ENCODE data around the gene PLLP.

The PLLP gene, protein sequence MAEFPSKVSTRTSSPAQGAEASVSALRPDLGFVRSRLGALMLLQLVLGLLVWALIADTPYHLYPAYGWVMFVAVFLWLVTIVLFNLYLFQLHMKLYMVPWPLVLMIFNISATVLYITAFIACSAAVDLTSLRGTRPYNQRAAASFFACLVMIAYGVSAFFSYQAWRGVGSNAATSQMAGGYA

DNA sequence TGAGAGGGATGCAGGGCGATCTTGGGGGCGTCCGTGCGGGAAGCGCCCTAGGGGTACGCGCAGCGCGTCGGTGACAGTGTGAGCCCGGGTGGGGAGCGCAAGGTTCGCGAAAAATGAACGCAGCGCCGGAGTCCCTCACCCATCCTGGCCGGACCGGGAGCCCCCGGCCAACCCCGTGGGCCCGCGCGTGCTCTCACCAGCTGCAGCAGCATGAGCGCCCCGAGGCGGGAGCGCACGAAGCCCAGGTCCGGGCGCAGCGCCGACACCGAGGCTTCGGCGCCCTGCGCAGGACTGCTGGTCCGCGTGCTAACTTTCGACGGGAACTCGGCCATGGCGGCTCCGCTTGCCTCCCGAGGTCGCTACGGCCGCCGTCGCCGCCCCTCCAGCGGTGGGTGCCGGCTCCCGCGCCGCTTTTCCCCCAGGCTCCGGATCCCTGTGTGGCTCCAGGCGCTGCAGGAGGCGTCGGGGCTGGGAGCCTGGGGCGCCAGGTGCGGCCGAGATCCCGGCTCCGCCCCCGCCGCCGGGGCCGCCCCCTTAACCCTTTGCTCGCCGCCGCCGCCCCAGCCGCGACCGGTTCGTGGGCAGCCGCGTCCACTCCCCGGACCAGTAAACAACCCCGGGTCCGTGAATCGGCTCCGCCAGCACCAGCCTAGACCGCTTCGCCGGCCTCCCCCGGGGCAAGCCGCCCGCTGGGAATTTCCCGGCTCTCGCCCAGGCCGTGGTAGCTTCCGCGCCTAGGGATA, at the start of gene PLLP:
Gene PLLP (minus strand): TSS at position 464 of the 743 bp plus-strand sequence. CDS start 132 bp downstream, at position 332.
- DNase-seq (ENCODE audit: low read depth, low spot score), result no peak

DNA sequence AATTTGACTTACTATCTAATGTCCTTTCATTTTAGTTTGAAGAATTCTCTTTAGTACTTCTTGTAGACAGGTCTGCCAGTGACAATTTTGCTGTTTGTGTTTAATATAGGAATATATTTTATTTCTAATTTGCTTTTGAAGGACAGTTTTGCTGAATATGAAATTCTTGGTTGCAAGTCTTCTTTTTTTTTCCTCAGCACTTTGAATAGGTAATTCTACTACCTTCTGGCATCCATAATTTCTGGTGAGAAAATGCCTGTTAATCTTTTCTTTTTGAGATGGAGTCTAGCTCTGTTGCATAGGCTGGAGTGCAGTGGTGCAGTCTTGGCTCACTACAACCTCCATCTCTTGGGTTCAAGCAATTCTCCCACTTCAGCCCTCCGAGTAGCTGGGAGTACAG, 48.9 kb upstream of the PLLP start:
- DNase-seq (ENCODE audit: low read depth, low spot score), result no peak

DNA sequence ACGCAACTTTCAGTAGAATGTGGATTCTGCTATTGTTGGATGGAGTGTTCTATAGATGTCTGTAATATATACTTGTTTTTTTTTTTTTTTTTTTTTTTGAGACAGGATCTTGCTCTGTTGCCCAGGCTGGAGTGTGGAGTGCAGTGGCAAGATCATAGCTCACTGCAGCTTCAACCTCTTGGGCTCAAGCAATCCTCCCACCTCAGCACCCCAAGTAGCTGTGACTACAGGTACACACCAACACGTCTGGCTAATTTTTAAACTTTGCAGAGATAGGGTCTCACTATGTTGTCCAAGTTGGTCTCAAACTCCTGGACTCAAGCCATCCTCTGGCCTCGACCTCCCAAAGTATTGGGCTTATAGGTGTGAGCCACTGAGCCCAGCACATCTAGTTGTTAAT, 46.9 kb upstream of the PLLP start:
- DNase-seq (ENCODE audit: low read depth, low spot score), result no peak

DNA sequence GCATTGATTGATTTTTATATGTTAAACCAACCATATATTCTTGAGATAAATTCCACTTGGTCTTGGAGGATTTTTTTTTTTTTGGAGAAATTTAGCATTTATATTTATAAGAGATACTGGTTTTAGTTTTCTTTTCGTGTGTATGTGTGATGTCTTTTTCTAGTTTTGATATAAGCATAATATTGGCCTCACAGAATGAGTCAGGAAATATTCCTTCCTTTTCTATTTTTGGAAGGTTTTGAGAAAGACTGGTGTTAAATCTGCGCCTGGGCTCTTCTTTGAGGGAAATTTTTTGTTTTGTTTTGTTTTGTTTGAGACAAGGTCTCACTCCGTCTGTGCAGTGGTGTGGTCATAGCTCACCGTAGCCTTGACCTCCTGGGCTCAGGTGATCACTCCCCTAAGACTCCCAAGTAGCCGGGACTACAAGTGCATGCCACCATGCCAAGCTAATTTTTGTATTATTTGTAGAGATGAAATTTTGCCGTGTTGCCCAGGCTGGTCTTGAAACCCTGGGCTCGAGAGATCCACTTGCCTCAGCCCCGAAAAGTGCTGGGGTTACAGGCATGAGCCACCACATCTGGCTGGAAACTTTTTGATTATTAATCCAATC, 45.4 kb upstream of the PLLP start:
- no peak for DNase-seq (ENCODE audit: low read depth, low spot score)

DNA sequence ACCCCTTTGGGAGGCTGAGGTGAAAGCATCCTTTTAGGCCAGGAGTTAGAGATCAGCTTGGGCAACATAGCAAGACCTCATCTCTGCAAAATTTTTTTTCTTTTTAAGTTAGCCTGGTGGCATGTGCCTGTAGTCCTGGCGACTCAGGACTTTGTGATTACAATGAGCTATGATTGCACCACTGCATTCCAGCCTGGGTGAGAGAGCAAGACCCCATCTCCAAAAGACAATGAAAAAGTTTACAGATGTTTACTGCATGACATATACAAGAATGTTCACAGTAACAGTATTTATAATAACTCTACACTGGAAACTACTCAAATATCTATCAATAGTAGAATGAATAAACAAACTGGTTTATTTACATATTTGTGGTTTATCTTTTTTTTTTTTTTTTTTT, 41.0 kb upstream of the PLLP start:
- no peak for DNase-seq (ENCODE audit: low read depth, low spot score)

DNA sequence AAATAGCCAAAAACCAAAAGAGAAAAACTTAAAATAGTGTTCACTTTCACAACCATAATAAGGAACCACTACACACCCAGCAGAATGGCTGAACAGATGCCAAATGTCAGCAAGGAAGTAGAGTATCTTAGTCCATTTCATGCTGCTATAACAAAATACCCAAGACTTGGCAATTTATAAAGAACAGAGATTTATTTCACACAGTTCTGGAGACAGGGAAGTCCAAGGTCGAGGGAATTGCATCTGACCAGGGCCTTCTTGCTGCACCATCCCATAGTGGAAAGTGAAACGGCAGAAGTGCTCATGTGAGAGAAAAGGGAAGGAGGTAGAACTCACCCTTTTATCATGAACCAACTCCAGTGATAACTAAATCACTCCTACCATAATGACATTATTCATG, 40.3 kb upstream of the PLLP start:
- no peak for DNase-seq (ENCODE audit: low read depth, low spot score)

DNA sequence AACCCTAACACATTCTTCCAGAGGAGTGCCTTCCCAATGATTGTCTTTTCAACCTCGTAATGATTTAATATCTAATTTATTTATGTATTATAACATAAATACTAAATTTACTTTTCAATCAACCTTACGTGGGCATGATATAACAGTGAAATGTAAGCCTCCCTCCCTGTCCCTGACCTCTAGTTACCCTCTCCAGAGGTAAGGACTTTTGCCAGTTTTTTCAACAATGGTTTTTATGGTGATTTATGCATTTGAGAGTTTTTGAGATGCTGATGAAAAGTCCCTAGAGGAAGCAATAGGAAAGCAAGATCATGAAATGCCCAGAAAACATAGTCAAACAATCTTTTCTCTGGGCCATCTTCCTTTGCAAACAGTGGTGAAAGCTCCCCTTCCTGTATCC, 35.2 kb upstream of the PLLP start:
- DNase-seq (ENCODE audit: low read depth, low spot score), result no peak

DNA sequence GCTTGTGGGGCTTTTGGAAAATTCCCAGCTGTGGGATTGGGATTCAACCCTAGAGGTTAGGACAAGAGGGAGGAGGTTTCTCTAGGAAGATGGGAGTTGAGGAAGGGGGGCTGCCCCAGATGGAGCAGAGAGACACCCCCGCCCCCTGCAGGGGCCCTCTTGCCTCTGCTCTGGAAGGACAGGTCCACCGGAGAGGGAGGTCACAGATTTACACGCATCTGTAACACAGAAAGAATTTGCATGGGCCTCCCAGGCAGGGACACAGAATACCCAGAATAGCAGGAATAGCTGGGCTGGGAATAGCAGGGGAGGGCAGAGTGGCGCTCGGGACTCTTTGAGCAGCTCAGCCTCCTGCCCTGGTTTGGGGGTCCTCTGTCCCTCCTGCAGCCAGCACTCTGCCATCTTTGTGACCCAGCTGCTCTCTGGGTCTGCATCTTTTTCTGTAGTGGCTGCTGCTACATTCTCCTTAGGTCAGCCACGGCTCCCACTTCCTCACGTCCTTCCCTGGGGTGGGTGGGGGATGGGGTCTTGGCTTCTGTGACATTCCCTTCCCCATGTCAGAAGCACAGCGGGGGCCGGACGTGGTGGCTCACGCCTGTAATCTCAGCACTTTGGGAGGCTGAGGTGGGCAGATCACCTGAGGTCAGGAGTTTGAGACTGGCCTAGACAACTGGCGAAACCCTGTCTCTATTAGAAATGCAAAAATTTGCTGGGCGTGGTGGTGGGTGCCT, 33.9 kb upstream of the PLLP start:
- no peak for DNase-seq (ENCODE audit: low read depth, low spot score)

DNA sequence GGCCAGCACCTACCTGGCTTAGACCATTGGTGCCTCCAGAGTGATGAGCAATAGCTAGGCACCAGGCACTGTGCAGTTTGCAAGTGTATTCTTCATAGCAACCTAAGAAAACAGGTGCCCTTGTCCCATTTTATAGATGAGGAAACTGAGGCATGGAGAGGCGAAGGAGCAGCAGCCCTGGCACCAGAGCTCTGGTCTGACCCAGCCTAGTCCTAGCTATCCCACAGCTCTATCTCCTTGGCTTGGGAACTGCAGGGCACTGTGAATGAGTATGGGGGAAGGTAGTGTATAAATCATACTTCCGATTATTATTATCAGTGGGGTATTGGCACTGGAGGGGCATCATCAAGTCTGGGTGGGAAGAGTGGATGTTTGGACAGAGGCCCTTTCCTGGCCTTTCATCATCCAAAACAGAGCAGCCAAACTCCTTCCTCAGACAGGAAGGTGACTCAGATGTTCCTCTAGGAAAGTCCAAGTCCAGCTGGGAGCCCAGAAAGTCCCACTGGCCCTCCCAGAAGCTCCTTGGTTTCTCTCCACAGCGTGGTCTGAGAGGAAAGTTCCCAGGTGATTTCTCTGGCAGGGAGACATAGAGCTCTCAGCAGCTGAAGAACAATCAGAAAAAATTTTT, 32.0 kb upstream of the PLLP start:
- no peak for DNase-seq (ENCODE audit: low read depth, low spot score)

DNA sequence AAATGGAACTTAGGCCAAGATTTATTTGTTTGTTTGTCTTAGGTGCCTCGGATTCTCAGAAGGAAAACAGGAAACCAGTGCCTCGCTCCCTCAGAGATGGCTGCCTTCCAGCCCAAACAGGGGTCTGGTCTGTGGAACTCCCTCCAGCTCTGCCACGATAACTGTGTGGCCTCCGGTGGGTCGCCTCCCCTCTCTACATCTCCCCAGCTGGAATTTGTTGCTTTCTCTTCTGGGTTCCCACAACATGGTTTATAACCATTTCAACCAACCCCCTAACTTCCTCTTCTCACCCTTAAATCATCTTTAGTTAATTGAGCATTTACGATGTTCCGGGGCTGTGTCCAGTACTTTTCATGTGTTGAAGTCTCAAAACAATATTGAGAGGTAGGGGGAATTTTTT, 30.9 kb upstream of the PLLP start:
- DNase-seq (ENCODE audit: low read depth, low spot score), result no peak

DNA sequence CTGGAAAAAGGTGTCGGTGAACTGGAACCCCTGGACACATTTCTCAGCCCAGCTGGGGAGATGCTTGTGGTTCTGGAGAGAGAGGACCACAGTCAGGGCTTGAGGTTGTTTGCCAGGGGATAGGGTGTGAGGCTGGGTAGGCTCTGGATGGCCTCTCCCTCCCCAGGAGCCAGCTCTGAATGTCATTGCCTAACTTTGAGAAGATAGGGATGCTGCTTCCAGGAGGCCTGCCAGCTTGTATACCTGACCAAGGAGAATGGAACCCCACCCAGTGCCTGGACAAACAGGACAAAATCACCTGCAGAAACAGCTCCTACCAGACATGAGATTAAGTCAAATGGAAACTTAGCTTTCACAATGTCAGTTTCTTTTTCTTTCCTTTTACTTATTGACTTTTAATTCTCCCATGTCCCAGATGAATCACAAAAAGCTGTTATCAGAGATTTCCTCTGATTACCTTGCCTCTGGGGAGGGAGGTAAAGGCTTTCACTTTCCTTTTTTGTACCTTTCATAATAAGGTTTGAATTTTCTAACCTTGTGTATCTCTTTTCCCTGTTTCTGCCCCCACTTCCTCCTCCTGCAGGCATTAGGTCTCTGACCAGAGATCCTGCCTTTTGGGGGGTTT, 29.8 kb upstream of the PLLP start:
- DNase-seq (ENCODE audit: low read depth, low spot score), result no peak

DNA sequence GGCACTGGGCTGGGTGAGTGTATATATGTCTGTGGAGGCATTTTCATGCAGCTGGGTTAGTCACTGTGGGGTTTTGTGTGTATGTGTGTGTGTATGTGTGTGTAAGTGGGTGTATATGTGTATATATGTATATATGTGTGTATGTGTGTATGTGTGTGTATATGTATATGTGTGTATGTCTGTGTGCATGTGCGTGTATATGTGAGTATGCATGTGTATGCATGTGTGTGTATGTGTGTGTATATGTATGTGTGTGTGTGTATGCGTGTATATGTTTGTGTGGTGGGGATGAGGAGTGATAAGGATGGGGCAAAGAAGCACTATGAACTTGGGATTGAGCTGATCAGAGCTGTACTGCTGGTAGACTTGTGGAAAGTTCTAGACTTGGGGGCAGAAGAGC, 29.0 kb upstream of the PLLP start:
- DNase-seq (ENCODE audit: low read depth, low spot score), result no peak

DNA sequence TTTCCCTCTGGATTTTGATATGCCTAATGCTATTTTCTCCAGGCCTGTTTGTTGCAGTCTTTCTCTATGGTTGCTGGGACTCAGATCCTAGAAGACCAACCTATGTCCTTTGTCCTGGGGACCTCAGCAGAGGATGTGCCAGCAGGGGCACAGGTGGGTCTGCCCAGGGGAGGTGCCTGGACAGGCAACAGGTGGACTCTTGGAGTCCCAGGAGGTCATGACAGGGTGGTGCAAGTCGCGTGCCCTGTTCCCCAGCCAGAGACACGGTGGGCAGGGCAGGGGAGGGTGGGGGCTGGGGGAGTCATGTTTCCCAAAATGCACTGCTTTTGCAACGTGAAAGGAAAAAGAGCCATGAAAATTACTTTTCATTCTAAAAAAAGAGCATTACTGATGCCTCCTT, 26.3 kb upstream of the PLLP start:
- no peak for DNase-seq (ENCODE audit: low read depth, low spot score)

DNA sequence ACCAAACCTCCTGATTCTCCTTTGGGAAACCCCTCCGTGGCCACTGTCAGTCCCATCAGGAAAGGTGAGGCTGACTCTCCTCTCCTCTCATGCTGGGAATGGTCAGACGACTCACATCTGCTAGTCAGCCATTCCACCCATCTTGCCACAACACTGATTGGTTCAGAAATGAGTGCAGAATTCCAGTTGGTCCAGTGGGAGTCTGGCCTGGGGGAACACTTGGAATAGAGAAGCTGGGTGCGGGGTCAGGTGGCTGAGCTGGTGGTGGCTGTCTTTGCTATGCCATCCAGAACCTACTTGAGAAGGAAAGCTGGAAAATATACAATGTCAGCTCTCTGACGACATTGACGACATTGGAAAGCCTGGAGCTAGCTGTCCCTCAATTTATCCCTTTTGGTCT, 23.6 kb upstream of the PLLP start:
- no peak for DNase-seq (ENCODE audit: low read depth, low spot score)

DNA sequence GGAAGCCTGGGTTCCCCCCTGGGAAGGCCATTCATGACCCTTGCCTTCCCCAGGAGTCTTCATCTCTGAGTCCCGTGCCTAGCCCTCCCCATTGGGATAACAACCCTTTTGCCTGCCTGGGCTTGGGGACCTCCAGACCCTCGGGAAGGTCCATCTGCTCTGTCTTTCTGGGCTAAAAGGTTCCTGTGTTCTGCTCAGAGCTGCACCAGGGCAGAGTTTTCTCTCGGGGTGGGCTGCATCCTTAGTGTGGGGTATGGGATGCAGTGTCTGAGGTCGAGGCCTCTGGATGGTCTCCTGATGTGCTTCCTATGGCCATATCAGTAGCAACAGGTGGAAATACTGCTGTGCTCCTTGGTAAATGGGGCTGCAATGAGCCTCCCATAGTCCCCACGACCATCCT, 22.9 kb upstream of the PLLP start:
- no peak for DNase-seq (ENCODE audit: low read depth, low spot score)

DNA sequence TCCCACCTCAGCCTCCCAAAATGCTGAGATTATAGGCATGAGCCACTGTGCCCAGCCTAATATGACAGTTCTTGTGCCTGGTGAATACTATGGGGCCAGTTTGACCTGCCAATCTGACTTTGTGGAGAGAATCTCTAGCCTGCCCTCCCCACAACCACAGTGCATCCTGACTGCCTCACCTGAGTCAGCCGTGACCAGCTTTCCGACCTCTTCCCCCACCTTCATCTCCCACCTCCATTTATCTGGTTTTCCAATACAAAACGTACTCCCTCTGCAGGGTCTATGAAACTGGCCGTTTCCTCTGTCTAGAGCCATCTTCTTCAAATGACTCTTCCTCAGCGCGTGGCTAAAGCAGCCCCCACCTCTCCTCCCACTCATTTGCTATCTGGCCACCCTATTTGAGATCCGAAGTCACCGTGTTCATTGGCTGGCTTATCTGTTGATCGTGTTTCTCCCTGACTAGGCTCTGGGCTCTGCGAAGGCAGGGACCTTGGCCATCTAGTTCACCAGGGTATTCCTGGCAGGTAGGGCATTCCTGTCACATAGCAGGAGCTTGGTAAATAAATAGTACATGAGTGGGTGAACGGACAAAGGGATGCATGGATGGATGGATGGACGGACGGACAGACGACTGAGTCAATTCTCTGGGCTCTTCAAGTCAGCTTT, 22.3 kb upstream of the PLLP start:
- no peak for DNase-seq (ENCODE audit: low read depth, low spot score)

DNA sequence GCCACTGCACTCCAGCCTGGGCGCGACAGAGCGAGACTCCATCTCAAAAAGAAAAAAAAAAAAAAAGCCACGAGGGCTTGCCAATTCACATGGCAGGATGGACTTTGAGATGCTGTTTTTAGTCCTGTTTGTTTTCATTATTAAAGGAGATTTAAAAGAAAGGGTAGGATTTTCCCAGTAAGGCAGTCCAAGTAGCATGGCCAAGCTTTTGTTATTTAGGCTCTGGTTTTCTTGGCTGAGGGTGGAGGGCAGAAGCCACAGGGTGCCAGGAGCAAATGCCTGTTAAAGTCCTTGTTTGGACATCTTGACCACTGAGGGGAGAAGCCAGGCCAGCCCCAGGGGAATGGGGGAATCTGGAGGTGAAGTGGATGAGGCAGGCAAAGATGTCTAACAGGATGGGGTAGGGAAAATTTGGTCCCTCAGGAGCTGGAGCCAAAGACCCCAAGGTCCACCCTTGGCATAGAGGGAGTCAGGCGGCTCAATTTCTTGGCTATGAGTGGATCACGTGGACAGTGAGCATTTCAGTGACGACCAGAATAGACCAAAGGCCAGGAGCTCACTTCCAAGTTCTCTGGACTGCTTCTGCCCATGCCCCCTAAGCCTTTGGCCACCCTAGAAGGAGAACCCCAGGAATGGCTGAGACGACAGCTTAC, 20.8 kb upstream of the PLLP start:
- no peak for DNase-seq (ENCODE audit: low read depth, low spot score)

DNA sequence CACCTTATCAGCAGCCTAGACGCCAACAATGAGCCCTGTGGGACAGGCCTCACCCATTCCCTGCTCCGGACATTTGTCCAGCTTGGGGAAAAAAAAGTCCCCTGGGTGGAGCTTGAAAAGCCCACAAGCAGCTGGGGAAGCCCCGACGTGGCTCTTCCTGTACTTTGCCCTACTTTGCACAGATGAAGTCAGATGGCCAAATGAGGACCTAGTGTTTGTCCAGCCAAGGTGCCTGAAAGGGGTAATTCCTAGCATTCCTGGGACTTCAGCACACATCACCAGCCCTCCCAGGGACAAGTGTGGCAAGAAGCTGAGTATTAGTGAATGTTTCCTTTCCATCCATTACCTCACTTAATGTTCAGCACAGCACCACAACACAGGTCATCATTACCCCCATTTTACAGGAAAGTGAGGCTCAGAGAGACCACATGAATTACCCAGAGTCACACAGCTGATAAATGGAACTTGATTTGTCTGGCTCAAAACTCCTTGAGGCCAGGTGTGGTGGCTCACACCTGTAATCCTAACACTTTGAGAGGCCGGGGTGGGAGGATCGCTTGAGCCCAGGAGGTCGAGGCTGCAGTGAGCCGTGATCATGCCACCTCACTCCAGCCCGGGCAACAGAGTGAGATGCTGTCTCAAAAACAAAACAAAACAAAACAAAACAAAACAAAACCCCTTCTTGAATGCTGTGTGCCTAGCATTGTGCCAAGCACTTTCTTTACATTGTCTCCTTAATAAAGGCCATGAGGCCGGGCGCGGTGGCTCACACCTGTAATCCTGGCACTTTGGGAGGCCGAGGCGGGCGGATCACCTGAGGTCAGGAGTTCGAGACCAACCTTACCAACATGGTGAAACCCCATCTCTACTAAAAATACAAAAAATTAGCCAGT, 19.9 kb upstream of the PLLP start:
- DNase-seq (ENCODE audit: low read depth, low spot score), result no peak

DNA sequence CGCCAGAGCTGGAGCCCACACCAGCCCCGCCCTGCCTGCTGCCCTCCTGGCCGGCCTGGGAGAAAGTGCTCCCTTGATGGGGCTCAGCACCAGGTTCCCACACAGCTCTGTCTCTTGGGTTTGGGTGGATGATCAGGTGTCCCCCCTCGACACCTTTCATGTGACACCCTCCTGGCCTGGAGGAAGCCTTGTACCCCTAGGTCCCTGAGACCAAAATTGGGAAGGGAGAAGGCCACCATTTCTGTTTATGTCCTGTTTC, 19.4 kb upstream of the PLLP start:
- no peak for DNase-seq (ENCODE audit: low read depth, low spot score)

All from brain pericyte (primary cell).